ENCODE data around the gene TENT4B. TPM values are rescaled to one million over a fixed set of nuclear protein-coding genes. Genes with fewer than 3 reads are reported as not detected.

TENT4B gene
- total RNA-seq, 6 donors from 2014 or later: 7.2 to 19.2 (median 10.6) TPM

DNA sequence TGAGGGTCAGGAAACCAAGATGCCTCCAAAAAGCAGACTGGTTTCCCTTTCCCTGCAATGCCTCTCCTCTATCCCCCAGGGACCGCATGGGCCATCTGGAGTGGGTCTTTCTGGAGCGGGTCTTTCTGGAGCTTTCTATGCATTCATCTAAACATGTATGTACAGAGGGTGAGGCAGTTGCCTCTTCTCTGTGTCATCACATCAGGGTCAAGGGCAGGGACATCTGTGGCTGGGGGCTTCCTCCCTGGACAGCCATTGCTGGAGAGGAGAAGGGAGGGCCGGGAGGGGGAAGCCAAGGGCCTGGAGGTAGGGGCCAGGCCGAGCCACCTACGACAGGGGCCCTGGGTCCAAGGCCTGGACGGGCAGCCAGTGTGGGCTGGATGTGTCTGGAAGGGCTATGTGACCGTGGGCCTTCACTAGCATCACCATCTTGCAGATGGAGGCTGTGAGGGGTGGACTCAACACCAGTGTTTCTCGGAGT is 114.1 kb downstream of the TENT4B start:
- ATAC-seq (ENCODE audit: low FRiP score in 2 of 2) (no peak), DNase-seq (no peak)
- Histone ChIP-seq H3K36me3 (no peaks in the 10 kb centered on the region), H3K9me3 (no peaks in the 10 kb centered on the region), H3K27ac (peak overlapping the region; percentile 54 to 86 (median 78)), H3K27me3 (no peaks in the 10 kb centered on the region), H3K4me3 (peak overlapping the region in 3 of 4 donors; percentile 37 to 55 (median 43)), H3K4me1 (peaks cover 17 to 63% (median 40%) of the 10 kb centered on the region in 4 donors)
- TF ChIP-seq EP300 (IDR thresholded peaks at IDR 0.05) (no peak), POLR2AphosphoS5 (IDR thresholded peaks at IDR 0.05) (no peak), POLR2A (IDR thresholded peaks at IDR 0.05) (no peak), CTCF (IDR thresholded peaks at IDR 0.05) (no peak)
- 65 to 72% methylated on average over 8 of the region's 8 CpGs for whole genome bisulfite sequencing, 2 donors

GRCh38 chr16:50267651-50268050 is 114.5 kb downstream of the TENT4B start:
- no peak for TF ChIP-seq EP300 (IDR thresholded peaks at IDR 0.05)
- TF ChIP-seq CTCF (IDR thresholded peaks at IDR 0.05): no peak
- TF ChIP-seq POLR2A (IDR thresholded peaks at IDR 0.05): no peak
- no peak for TF ChIP-seq POLR2AphosphoS5 (IDR thresholded peaks at IDR 0.05)
- no peak for DNase-seq
- Histone ChIP-seq H3K36me3 (no peaks in the 10 kb centered on the region), H3K9me3 (no peaks in the 10 kb centered on the region), H3K4me3 (peak overlapping the region in 3 of 4 donors; percentile 37 to 55 (median 43)), H3K27ac (peak overlapping the region in 3 of 4 donors; percentile 74 to 86 (median 81)), H3K4me1 (peaks cover 17 to 67% (median 41%) of the 10 kb centered on the region in 4 donors), H3K27me3 (no peaks in the 10 kb centered on the region)
- WGBS, 2 donors: 9 to 43% methylated on average over 3 of the region's 3 CpGs
- ATAC-seq (ENCODE audit: low FRiP score in 2 of 2): peak in 1 of 2 donors; percentile 27

DNA sequence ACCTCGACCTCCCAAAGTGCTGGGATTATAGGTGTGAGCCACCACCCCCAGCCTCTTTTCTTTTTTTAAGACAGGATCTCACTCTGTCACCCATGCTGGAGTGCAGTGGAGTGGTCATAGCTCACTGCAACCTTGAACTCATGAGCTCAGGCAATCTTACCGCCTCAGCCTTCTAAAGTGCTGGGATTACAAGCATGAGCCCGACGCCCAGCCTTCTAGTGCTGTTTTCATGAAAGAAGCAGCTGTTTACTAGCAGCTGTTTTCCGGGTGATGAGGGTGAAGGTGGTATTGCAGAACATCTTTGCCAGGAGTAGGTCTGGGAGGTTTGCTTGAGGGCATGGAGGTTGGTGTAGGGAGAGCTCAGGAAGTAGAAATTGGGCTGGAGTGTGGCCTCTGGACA is 115.2 kb downstream of the TENT4B start:
- peak overlapping the region in 1 of 4 donors; percentile 81 for H3K27ac ChIP-seq
- 80 to 85% methylated on average over 5 of the region's 5 CpGs for WGBS, 2 donors

DNA sequence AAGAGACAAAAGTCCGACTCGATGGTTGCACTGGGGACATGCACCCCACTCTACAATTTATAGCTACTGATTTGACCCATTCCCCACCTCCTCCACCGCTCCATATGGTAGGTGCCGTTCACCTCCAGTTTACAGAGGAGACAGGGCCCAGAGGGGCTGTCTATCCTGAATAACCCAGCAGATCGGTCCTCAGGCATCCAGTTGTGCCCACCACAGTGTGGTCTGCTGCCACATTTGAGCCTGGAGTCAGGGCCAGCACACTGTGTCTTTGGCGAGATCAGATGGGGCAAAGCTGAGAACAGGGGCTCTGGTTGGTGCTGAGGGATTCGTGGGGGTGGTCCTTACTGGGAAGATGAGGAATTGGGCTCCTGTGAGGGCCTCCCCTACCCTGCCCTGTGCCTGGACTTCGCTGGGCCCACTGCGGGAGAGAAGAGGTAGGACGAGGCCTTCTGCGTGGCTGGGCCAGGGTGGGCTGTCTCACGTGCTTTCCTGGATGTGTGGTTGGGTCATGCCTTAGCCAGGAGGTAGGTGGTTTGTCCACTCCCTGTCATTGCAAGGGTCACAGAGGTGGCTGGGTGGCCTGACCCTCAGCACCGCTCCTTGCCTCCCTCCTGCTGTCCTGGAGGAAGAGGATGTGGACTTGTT is 116.1 kb downstream of the TENT4B start:
- ATAC-seq (ENCODE audit: low FRiP score in 2 of 2): no peak
- Histone ChIP-seq H3K27ac (peak overlapping the region in 1 of 4 donors; percentile 11), H3K4me3 (no peak overlapping the region), H3K27me3 (no peaks in the 10 kb centered on the region), H3K4me1 (peaks cover 17 to 83% (median 49%) of the 10 kb centered on the region in 4 donors), H3K36me3 (no peaks in the 10 kb centered on the region), H3K9me3 (no peaks in the 10 kb centered on the region)
- no peak for DNase-seq
- TF ChIP-seq POLR2AphosphoS5 (IDR thresholded peaks at IDR 0.05) (no peak), EP300 (IDR thresholded peaks at IDR 0.05) (no peak), CTCF (IDR thresholded peaks at IDR 0.05) (no peak), POLR2A (IDR thresholded peaks at IDR 0.05) (no peak)
- 92 to 95% methylated on average over 9 to 13 of the region's 13 CpGs for WGBS, 2 donors

More for the DNA sequence above, 115.2 kb downstream of the TENT4B start:
- Histone ChIP-seq H3K36me3 (no peaks in the 10 kb centered on the region), H3K9me3 (no peaks in the 10 kb centered on the region), H3K4me3 (peak overlapping the region in 1 of 4 donors; percentile 55), H3K4me1 (peaks cover 17 to 74% (median 47%) of the 10 kb centered on the region in 4 donors), H3K27me3 (no peaks in the 10 kb centered on the region)
- TF ChIP-seq POLR2AphosphoS5 (IDR thresholded peaks at IDR 0.05) (no peak), CTCF (IDR thresholded peaks at IDR 0.05) (no peak), EP300 (IDR thresholded peaks at IDR 0.05) (no peak), POLR2A (IDR thresholded peaks at IDR 0.05) (no peak)
- DNase-seq (no peak), ATAC-seq (ENCODE audit: low FRiP score in 2 of 2) (no peak)

All from upper lobe of left lung (tissue), 6 donors.